ENCODE measurements around the gene MLPH.

- TF ChIP-seq POLR2A (IDR thresholded peaks at IDR 0.05) (no peak), CTCF (IDR thresholded peaks at IDR 0.05) (no peak)
Observed at GRCh38 chr2:237498341-237498740, 11.3 kb downstream of the MLPH start.
